Measurements from ENCODE around the gene PRR19.

GRCh38 chr19:42315024-42315423, 13.1 kb downstream of the PRR19 start:
- TF ChIP-seq CTCF (IDR thresholded peaks at IDR 0.05 in 8 of 11, conservative IDR thresholded peaks at IDR 0.05 in 3 of 11): no peak
- no peak for TF ChIP-seq POLR2AphosphoS5 (IDR thresholded peaks at IDR 0.05)
